COR-L47 (cell line): Measurements from ENCODE around the gene SDC1.

Source experiments
- DNase-seq: peaks from one replicate; lab custom pipeline; 2025; lab: John Stamatoyannopoulos, UW

SDC1 gene

DNA sequence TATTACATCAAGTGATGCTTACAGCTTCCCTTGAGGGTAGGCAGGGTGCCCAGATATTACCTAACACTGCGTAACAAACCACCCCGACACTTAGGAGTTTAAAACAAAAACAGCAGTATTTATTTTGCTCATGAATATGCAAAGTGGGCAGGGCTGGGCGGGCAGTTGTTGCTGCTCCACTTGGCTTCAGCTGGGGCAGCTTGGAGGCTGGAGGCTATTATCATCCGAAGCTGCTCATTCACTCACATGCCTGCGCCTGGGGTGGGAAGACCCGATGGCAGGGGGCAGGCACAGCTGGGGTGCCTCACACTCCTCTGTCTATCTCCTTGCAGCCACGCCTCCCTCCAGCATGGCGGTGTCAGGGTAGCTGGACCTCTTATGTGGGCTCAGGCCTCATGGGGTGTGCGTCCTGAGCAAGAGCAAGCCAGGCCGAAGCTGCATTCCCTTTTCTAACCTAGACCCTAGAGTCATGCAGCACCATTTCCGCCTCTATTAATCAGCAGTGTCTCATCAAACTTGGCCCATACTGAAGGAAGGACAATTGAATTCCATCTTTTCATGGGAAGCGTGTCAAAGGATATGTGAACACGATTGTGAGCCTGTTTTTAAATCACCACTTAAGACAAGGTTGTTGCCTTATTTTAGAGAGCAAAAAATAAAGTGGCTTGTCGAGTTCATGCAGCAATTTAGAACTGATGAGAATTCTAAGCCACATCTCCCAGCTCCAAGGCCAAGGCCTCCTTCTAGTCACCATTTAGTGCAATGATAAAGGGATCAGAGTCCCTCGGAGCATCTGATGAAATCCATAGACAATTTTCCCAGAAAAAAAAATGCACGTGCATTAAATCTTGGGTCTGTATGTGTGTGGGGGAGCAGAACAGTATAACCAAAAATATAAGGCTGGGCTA, 54.9 kb downstream of the SDC1 start:
- no peak for DNase-seq

DNA sequence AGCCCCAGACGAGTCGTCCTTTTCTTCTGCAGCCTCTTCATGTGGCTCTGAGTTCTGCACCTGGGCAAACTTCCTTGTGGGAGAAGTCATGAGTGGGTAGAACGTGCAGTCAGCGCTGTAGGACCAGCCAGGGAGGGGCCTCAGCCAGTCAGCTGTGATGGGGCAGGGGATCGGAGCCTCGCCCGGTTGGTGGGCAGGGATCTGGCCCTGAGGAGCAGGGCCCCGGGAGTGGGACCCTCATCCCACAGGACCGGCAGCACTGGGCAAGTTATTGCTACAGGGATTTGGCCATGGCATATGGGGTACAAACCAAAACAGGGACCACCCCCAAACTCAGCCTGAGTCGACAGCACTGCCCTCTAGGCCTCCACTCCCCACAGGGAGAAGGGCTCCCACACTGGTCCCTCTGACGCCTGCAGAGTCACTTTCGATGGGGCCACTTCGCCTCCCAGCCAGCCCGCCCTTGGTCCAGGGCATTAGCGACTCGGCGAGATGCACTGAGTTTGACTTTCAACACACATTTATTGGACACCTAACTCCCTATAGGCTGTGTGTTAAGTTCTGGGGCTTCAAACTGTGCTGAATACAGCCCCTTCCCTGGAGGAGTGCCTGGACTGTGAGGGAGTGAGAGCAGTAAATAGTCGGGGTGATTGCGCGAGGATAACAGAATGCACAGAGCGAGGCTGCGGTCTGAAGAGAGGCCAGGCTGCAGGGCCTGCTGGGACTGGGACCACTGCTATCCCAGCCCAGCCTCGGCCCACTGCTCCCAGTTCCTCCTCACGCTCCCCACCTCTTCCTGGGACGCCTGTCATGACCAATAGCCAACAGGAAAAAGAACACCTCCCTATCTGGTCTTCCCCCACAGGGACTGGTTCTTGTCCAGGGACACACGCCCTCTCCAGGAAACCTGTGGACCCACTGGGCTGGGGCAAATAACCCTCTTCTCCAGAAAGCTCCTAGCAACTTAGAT, 55.9 kb downstream of the SDC1 start:
- DNase-seq, result no peak

DNA sequence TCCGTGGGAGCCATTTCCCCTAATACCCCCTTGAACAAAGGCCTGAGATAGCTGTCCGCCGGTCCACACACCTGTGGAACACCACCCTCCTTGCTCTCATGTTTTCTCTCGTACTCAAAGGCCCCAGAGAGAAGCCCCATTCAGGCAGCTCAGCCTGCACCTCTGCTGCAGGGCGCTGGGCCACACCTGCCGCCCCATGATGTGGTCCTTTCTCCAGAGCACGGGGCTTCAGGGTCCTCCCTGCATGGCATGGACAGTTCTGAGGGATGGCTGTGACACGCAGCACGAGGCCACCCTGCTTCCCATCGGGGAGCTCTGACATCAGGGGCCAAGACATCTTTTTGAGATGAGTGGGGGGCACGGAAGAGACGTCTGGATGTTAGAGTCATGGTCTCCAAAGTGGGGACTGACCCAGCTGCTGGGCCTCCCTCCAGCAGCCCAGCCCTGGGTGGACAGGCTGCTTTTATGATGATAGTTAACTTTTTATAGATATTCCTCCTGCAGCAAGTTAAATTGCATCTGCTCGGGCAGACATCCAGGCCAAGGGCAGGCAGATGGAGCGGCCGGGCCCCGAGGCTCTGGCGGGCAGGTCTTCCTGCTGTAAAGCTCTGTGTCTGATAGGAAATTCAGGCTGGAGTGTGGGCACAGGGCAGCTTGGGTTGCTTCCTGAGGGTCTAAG, 56.7 kb downstream of the SDC1 start:
- DNase-seq, result no peak

DNA sequence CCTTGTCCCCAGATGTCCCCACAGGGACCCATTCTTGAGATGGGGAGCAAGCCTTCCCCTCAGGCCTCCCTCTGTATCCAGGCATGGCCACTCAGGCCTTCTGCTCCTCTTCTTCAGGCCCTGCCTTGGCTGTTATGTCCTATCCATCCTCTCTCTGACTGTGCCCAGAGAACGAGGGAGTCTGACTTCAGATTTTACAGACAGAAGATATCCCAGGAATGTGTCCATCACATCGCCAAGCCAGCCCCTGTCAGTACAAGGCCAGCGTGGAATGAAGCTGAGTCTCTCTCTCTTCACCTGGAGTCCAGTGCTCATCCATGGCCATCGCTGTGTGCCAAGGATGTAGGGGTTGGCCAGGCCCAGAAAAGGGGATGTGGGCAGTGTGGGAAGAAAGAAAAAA, 57.6 kb downstream of the SDC1 start:
- DNase-seq, result no peak

DNA sequence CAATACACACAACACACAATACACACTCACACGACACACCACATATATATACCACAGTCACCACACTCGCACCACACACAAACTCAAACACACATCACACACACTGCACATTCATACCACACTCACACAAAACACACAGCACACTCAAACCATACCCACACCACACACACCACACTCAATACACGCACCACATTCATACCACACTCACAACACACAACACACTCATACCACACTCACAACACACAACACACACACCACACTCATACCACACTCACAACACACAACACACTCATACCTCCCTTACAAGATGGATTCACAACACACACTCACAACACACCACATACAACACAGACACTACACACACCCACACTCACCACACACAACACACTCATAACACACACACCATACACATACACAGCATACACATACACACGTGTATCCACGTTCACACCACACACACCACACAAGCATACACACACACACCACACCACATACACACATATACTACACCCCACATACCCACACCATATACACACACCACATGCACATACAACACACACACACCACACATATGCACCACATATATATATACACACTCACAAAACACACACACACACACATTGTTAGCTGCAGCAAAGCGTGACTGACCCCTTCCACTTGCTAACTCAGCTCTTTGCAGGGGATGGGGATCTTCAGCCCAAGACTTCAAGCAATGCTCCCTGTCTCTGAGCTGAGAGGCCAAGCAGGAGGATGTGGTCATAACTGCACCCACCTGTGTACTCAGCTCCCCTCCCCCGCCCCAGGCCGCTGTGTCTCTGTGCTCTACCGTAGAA, 59.0 kb downstream of the SDC1 start:
- DNase-seq, result no peak

DNA sequence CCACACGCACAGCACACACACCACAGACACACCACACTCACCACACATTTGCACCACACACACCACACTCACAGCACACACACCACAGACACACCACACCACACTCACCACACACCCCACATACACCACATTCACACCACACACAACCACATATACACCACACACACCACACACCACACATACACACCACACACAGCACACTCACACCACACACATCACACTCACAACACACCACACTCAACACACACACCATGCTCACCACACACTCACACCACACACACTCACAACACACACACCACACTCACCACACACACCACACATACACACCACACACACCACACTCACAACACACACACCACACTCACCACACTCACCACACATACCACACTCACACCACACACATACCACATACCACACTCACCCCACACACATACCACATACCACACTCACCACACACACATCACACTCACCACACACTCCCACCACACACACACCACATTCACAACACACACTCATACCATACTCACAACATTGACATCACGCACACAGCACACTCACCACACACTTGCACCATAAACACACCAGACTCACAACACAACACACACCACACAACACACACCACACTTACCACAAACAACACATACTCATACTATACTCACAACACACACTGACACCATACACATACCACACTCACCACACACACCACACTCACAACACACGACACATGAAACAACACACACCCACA, 60.0 kb downstream of the SDC1 start:
- no peak for DNase-seq

DNA sequence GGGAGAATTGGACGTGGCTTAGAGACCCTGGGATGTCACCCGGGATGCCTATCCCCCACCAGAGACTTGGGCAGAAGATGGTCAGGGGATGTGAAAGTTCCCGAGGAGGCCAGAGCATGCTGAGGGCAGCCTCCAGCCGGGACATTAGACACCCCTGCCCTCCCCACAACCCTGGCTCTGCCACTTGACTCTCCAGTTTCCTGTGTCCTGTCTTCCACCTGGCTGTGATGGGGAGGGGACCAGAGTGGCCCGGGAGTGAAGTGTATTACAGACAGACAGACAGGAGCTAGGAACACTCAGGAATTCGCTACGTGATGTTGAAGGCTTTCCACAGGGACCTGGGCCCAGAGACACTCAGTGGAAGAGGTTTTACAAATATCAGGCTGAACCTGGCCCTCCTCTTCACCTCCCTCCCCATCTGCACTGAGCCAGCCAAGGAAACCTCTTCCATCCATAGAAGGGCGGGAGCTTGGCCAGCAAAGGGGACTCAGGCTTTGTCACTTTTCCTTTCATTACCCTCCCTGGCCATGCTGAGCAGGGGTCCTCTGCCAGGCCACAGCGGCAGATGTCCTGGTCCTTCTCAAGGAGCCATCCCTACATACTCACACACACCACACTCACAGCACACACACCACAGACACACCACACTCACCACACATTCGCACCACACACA, 60.7 kb downstream of the SDC1 start:
- DNase-seq, result no peak

DNA sequence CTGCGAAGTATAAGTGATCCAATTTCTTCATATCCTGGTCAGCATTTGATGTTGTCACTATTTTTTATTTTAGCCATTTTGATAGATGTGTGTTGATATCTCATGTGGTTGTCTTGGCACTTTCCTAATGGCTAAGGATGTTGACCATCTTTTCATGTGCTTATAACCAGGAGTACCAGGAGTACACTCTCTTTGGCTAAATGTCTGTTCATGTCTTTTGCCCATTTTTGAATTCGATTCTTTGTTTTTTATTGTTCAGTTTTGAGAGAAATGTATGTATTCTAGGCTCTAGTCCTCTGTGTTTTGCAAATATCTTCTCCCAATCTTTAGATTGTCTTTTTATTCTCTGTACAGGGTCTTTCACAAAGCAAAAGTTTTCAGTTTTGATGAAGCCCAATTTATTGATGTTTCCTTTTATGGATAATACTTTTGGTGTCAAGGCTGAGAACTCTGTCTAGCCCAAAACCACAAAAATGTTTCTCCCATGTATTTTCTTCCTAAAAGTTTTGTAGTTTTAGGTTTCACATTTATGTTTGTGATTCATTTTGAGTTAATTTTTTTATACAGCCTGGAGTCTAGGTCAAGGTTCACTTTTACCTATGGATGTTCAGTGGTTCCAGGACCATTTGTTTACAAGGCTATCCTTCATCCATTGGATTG, 65.4 kb downstream of the SDC1 start:
- DNase-seq, result no peak

DNA sequence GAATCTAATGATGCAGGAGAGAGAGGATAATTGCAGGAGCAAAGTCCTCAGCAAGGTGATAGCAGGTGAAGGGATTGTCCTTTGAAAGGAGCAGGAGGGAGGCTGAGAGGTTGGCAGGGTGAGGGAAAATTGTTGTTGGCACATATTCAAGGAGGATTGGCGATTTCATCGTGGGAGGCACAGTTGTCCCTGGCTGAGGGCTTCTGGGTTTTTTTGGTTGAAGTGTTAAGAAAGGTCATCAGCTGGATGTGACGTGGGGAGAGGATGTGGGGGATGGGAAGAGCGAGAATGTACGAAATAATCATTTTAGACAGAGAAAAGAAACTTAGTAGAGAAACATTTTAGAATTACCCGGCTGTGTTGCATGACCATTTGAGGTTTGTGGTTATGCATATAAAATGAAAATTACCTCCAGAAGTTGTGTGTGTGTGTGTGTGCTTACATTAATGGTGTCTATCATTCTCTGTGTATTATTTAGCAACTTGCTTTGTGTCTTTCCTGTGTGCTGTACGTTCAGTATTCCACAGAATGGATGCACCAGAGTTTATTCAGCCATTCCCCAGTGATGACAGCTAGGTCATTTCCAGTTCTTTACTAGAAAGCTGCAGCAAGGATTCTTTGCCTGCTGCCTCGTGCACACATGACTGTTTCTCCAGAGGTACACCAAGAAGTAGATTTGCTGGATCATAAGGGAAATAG, 67.6 kb downstream of the SDC1 start:
- no peak for DNase-seq

DNA sequence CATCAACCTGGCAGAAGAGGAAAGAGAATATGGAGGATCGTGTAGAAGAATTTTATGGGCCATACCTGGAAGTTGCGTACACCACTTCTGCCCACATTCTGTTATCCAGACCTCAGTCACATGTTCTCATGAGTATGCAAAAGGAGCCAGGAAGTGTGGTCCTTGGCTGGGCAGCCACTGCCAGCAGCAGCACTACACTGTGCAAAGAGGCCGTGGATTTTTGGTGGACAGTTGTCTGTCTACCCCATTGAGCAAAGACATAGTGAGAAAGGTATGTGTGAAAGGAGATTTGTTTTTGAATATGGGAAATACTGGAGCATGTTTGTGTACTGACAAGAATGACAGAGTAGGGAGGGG, 68.1 kb downstream of the SDC1 start:
- DNase-seq, result no peak

DNA sequence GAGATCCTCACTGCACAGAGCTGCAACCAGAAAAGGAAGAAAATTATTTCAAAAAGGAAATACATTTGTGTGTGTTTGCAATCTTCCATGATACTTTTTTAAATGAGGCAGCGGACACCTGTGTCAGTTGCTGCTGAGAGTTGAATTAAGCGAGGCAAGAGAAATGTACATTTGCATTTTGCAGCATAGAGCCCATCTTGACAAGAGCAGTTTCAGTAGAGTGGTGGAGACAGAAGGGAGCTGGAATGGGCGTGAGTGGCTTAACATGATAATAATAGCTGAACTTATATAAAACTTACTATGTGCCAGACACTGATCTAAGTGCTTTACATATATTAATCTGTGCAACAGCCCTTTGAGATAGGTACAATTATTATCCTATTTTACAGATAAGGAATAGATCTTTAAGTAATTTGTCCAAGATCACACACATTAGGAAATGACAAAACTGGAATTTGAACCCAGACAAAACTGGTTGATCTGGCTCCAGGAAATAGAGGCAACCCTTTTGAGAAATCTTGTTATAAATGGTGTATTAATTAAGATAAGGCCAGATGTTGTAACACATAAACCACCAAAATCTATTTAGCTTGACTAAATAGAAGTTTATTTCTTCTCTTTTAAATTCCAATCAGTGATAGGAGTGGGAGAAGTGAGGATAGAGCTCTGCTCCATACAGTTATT, 68.7 kb downstream of the SDC1 start:
- no peak for DNase-seq

DNA sequence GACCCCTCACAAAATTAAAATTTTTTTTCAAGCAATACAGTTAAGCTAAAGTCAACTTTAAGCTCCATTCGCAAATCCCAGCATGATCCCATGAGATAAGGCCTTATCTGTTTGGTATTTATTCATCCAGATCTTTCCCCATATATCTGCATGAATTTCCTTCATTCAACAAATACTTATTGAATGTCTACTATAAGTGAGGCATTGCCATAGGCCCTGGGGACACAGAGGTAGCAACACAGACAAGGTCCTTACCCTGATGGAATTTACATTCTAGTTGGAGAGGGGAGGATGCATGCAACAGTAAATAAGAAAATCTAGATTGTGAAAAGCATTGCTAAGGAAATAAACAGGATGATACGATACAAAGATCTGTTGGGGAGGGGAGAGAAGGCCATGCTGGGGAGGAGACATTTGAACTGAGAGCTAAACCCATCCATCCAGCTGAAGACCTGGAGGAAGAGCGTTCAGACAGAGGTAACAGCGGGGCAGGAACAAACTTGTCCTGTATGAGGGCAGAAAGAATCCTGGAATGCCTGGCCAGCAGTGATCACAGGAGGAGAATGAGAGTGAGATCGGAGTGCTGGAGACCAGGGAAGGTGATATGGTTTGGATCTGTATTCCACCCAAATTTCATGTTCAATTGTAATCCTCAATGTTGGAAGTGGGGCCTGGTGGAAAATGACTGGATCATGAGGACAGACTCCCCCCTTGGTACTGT, 71.6 kb downstream of the SDC1 start:
- no peak for DNase-seq

DNA sequence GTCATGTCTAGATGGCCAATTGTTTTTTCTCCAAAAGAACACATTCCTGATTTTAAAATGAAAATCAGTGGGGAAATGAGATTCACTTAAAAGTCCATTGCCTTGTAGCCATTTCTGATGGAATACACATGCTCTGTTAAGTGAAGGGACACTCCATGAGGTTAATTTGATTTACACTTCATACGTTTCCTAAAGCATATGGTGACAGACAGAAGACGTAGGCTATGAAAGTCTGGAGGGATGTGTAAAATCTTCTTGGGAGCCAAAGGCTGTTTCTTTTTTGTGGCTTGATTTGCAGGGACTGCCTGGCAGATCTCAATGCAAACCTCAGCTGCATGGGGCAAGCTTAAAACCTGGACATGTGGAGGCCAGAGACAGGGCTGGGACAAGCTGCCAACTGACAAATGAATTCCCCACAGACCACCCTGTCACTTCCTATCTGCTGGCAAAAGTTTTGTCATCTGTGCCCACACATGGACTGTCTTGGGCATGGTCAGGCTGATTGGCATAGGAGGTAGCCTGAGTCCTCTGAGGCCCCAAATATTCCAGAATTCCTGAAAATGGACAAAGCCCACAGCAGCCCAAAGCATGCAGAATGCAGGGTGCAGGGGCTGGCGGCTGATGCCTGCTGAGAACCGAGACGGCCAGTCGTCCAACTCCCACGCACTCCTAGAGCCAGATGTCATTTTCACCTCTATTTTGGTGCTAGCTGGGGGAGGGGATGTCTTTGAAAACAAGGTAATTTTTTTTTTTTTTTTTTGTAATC, 73.9 kb downstream of the SDC1 start:
- no peak for DNase-seq
